ENCODE results near the gene LYZL6.
"Not testable (repeated sequence)": the region's sequence is repeated elsewhere in the genome, so short reads cannot be mapped to it uniquely, and the experiment has no call there.

Gene LYZL6

DNA sequence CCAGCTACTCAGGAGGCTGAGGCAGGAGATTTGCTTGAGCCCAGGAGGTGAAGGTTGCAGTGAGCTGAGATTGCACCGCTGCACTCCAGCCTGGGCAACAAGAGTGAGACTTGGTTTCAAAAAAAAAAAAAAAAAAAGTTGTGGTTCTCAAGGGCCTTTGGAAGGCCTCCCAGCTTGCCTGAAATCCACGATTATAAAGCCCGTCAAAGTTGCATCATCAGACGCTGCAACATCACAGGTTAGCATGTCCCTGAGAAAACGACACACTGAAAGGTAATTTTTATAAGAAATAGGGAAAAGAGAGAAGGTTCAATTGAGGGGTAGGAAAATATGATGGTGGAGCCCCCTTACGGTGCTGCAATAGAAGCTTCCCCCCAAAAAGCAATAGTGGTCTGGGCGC, 4.6 kb upstream of the LYZL6 start:
- no peaks in the 10 kb centered on the region for H3K36me3 ChIP-seq (ENCODE audit: control insufficient read depth, insufficient read depth, low read length)
- H3K27ac ChIP-seq (ENCODE audit: low read depth, low read length, severe bottlenecking), result no peak overlapping the region
- no peaks in the 10 kb centered on the region for H3K9me3 ChIP-seq (ENCODE audit: control insufficient read depth, low read length)
- no peak overlapping the region for H3K4me3 ChIP-seq (ENCODE audit: extremely low read depth, insufficient read depth, low read length, poor library complexity, severe bottlenecking)
- H3K4me1 ChIP-seq (ENCODE audit: control insufficient read depth, insufficient read depth, low read length, poor library complexity, severe bottlenecking), result peaks cover 9% of the 10 kb centered on the region
- WGBS, 2 experiments (ENCODE audit: insufficient coverage in 2 of 2), result 93 to 95% methylated on average over 6 of the region's 7 CpGs

DNA sequence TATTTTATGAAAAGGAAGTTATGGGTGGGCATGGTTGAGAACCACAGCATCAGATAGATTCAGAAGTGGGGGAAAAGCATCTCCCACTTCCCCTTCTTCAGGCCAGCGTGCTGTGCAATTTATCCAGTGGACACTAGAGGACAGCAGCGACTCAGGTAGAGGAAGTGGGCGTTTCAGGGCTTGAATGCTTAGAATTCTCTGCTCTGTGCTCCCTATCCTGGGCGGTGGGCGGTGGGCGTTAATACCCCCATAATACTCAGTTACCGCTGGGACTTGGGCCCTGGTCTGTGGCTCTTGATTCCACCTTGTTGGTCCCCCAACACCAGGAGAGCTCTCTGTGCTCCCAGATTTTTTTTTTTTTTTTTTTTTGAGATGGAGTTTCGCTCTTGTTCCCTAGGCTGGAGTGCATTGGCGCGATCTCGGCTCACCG, 3.7 kb upstream of the LYZL6 start:
- Histone ChIP-seq H3K36me3 (ENCODE audit: control insufficient read depth, insufficient read depth, low read length) (no peaks in the 10 kb centered on the region), H3K4me1 (ENCODE audit: control insufficient read depth, insufficient read depth, low read length, poor library complexity, severe bottlenecking) (peaks cover 12% of the 10 kb centered on the region), H3K4me3 (ENCODE audit: extremely low read depth, insufficient read depth, low read length, poor library complexity, severe bottlenecking) (no peak overlapping the region), H3K9me3 (ENCODE audit: control insufficient read depth, low read length) (no peaks in the 10 kb centered on the region), H3K27ac (ENCODE audit: low read depth, low read length, severe bottlenecking) (no peak overlapping the region)
- 19 to 54% methylated on average over 5 to 9 of the region's 12 CpGs for WGBS, 2 experiments (ENCODE audit: insufficient coverage in 2 of 2)

DNA sequence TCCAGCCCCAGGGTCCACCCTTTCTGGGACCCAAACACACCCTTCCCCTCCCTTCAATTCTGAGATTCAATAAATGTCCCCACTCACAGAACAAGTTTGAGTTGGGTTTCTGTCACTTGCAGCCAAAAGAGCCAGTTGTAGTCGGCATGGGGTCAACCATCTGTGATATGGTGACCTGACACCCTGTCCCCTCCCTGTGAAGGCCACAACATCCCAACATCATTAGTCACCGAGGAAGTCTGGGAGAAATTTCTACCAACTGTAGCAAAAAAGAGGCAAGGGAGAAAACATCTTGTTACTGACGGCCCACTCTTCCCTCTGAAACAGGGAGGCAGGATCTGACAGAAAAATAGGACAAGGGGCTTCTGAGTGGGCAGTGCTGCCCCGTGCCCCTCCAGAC, 638 bp upstream of the LYZL6 start:
- WGBS, 2 experiments (ENCODE audit: insufficient coverage in 2 of 2), result 77 to 96% methylated on average over 2 to 3 of the region's 4 CpGs
- Histone ChIP-seq H3K9me3 (ENCODE audit: control insufficient read depth, low read length) (no peaks in the 10 kb centered on the region), H3K4me1 (ENCODE audit: control insufficient read depth, insufficient read depth, low read length, poor library complexity, severe bottlenecking) (peaks cover 14% of the 10 kb centered on the region), H3K36me3 (ENCODE audit: control insufficient read depth, insufficient read depth, low read length) (no peaks in the 10 kb centered on the region), H3K4me3 (ENCODE audit: extremely low read depth, insufficient read depth, low read length, poor library complexity, severe bottlenecking) (no peak overlapping the region), H3K27ac (ENCODE audit: low read depth, low read length, severe bottlenecking) (no peak overlapping the region)

DNA sequence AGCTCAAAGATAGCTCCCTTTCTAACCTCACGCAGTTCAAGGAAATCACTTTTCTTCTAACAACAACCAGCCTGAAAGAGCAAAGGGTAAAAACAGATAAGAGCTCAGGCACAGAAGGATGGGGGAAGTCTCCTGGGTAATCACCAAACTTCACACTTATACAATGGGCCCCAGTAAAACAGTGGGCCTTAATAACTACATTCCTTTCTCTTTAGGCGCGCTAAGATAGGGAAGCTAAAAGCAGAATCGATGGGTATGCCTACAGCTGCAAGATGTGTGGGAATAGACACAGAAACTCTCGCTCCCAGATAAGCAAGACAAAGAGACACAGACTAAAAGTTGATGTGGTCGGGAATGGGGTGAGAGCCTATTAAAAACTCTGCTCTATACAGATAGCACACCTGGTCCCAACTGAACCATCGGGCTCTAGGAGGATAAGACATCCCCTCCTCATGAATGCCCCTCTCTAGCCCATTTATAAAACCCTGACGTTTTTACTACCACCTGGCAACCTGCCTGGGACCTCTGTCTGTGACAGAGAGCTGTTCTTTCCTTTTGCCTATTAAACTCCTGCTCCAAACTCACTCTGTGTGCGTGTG, 826 bp downstream of the LYZL6 start:
- Histone ChIP-seq H3K4me3 (ENCODE audit: extremely low read depth, insufficient read depth, low read length, poor library complexity, severe bottlenecking) (no peak overlapping the region), H3K27ac (ENCODE audit: low read depth, low read length, severe bottlenecking) (no peak overlapping the region), H3K4me1 (ENCODE audit: control insufficient read depth, insufficient read depth, low read length, poor library complexity, severe bottlenecking) (peaks cover 14% of the 10 kb centered on the region), H3K9me3 (ENCODE audit: control insufficient read depth, low read length) (no peaks in the 10 kb centered on the region), H3K36me3 (ENCODE audit: control insufficient read depth, insufficient read depth, low read length) (no peaks in the 10 kb centered on the region)
- WGBS, 2 experiments (ENCODE audit: insufficient coverage in 2 of 2), result 83 to 87% methylated on average over 5 to 8 of the region's 9 CpGs

DNA sequence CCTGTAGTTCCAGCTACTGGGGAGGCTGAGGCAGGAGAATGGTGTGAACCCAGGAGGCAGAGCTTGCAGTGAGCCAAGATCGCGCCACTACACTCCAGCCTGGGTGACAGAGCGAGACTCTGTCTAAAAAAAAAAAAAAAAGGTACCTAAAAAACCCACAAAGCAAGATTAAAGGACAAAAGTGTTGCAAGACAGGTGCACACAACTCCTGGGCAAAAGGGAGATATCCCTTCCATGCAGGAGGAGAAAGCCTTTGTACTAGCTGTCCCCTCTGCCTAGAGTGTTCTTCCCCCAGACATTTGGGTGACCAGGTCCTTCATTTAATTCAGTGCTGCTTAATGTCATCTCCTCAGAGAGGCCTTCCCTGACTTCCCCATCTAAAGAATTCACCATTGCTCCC, 5.0 kb downstream of the LYZL6 start:
- not testable (repeated sequence) for H3K9me3 ChIP-seq (ENCODE audit: control insufficient read depth, low read length); H3K36me3 ChIP-seq (ENCODE audit: control insufficient read depth, insufficient read depth, low read length); H3K4me3 ChIP-seq (ENCODE audit: extremely low read depth, insufficient read depth, low read length, poor library complexity, severe bottlenecking); H3K4me1 ChIP-seq (ENCODE audit: control insufficient read depth, insufficient read depth, low read length, poor library complexity, severe bottlenecking); H3K27ac ChIP-seq (ENCODE audit: low read depth, low read length, severe bottlenecking)
- WGBS, 2 experiments (ENCODE audit: insufficient coverage in 2 of 2), result no CpG with 5 or more reads among the region's 3 CpGs

DNA sequence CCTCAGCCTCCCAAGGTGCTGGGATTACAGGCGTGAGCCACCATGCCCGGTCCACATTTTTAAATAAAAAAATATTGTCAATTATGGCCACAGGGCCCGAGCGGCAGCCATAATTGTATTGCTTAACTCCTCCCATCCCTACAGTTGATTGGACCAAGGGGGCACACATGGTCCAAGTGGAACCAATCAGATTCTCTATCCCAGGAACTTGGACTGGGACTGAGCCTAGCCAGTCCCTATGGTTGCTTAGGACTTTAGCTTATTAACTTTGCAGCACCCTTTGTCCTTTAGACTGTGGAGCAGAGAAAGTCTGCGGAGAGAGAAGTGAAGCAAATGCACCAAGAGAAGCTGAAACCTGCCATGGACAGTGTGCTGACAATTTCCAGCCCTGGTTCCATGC, 7.5 kb downstream of the LYZL6 start:
- Histone ChIP-seq H3K4me1 (ENCODE audit: control insufficient read depth, insufficient read depth, low read length, poor library complexity, severe bottlenecking) (peaks cover 5% of the 10 kb centered on the region), H3K9me3 (ENCODE audit: control insufficient read depth, low read length) (no peaks in the 10 kb centered on the region), H3K27ac (ENCODE audit: low read depth, low read length, severe bottlenecking) (no peak overlapping the region), H3K36me3 (ENCODE audit: control insufficient read depth, insufficient read depth, low read length) (no peaks in the 10 kb centered on the region), H3K4me3 (ENCODE audit: extremely low read depth, insufficient read depth, low read length, poor library complexity, severe bottlenecking) (no peak overlapping the region)
- 96 to 100% methylated on average over 1 to 4 of the region's 5 CpGs for WGBS, 2 experiments (ENCODE audit: insufficient coverage in 2 of 2)

DNA sequence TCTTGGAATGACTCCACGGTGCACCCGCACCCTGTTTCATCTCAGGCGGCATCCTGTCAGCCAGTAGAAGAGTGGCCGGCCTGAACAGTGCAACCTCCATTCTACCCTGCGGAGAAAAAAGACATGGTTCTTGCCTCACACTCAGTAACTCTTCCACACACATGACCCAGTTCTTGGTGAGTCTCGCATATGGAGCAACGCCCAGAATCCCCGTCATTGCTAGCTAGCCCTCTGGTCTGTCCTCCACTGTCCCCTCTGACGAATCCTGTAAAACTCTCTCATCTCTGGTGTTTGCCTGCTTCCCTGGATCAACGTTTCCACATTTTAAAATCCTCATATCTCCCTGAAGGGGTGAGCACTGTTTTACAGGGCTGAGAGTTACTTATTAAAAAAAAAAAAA, 8.8 kb downstream of the LYZL6 start:
- 96% methylated on average over 7 to 9 of the region's 10 CpGs for WGBS, 2 experiments (ENCODE audit: insufficient coverage in 2 of 2)
- Histone ChIP-seq H3K4me1 (ENCODE audit: control insufficient read depth, insufficient read depth, low read length, poor library complexity, severe bottlenecking) (peaks cover 5% of the 10 kb centered on the region), H3K27ac (ENCODE audit: low read depth, low read length, severe bottlenecking) (no peak overlapping the region), H3K4me3 (ENCODE audit: extremely low read depth, insufficient read depth, low read length, poor library complexity, severe bottlenecking) (no peak overlapping the region), H3K36me3 (ENCODE audit: control insufficient read depth, insufficient read depth, low read length) (no peaks in the 10 kb centered on the region), H3K9me3 (ENCODE audit: control insufficient read depth, low read length) (no peaks in the 10 kb centered on the region)

DNA sequence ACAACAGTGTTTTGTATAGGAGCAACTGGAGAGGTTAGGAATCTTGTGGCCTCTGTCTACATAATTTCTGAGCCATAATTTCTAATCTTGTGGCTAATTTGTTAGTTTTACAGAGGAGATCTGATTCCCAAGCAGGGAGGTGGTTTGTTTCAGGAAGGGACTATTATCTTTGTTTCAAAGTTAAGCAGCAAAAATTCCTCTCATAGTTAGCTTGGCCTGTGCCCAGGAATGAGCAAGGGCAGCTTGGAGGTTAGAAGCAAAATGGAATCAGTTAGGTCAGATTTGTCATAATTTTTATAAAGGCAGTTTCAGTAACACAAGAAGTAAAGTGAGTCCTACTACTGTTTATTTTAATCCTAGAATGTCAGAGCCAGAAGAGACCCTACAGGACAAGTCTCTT, 10.9 kb downstream of the LYZL6 start:
- Histone ChIP-seq H3K4me3 (ENCODE audit: extremely low read depth, insufficient read depth, low read length, poor library complexity, severe bottlenecking) (no peak overlapping the region), H3K4me1 (ENCODE audit: control insufficient read depth, insufficient read depth, low read length, poor library complexity, severe bottlenecking) (peaks cover 5% of the 10 kb centered on the region), H3K27ac (ENCODE audit: low read depth, low read length, severe bottlenecking) (no peak overlapping the region), H3K36me3 (ENCODE audit: control insufficient read depth, insufficient read depth, low read length) (no peaks in the 10 kb centered on the region), H3K9me3 (ENCODE audit: control insufficient read depth, low read length) (no peaks in the 10 kb centered on the region)

DNA sequence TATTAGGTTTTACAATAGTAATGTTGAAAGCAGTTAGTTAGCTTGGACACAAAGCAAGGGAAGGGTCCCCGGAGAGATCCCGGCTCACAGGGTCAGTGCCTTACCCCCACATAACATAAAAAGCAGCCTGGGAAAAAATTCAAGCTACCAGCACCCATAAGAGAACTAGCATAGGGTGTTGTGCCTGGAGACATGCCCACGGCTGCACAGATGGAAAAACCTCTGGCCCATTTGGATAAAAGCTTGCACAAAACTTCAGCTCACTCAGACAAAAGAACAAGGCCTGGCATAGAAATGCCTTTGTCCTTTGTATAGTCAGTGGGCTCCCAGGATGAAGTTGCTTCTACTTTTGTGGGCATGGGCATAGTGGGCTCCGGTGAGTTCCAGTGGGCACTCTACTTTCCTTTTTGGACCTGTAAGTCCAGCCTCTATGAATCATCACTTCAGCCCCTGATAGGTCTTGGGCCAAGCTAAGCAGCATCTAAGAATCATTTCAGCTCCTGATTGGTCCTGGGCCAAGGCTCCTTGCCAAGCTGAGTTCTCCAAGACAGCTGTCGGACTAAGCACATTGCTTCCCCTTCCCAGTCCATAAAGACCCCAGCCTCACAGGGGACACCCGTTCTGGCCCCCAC, 11.6 kb downstream of the LYZL6 start:
- Histone ChIP-seq H3K36me3 (ENCODE audit: control insufficient read depth, insufficient read depth, low read length) (no peaks in the 10 kb centered on the region), H3K27ac (ENCODE audit: low read depth, low read length, severe bottlenecking) (no peak overlapping the region), H3K9me3 (ENCODE audit: control insufficient read depth, low read length) (no peaks in the 10 kb centered on the region), H3K4me3 (ENCODE audit: extremely low read depth, insufficient read depth, low read length, poor library complexity, severe bottlenecking) (no peak overlapping the region), H3K4me1 (ENCODE audit: control insufficient read depth, insufficient read depth, low read length, poor library complexity, severe bottlenecking) (peaks cover 5% of the 10 kb centered on the region)
- WGBS, 2 experiments (ENCODE audit: insufficient coverage in 2 of 2), result 88 to 93% methylated on average over 2 to 4 of the region's 6 CpGs

DNA sequence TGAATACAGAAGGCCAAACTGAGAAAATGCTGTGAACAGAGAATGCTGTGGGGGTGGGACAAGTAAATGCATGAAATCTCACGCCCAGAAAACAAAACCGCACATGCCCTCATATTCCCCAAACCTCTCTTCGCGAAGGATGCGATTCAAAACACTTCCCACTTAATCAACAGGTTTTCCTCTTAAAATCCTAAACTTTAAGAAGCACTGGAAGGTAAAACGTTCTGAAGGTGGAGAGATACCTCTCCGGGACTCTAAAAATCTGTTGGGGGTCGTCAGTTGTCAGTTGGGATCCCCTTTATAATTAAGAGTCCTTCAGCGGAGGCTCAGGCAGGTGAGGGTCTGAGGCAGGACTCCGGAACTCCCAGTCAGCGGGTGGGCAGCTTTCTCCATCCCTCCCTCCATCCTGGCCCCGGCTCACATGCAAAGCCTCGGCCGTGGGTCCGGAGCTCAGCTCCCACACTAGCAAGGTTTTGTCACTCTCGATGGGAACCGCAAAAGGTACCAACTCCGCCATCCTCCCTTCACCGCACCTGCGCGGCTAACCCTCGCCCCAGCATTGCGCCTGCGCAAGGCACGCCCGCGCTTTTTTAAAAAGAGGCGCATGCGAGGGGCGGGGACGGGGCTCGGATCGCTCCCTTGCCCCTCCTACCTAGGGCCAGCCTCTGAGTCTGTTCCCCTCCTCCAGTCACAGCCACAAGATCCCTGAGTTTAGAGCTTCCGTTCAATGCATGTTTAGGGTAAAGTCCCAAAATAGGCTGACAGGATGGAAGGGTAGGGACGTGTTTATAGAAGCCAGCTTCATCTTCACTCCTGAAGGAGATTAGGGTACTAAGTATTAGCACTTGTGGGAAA, 13.1 kb downstream of the LYZL6 start, which contains the start of gene RDM1:
TSS of gene RDM1 (minus strand) at position 563 of the 855 bp plus-strand sequence. CDS start at position 517, 46 bp downstream.
- Histone ChIP-seq H3K9me3 (ENCODE audit: control insufficient read depth, low read length) (no peaks in the 10 kb centered on the region), H3K4me1 (ENCODE audit: control insufficient read depth, insufficient read depth, low read length, poor library complexity, severe bottlenecking) (peaks cover 5% of the 10 kb centered on the region), H3K36me3 (ENCODE audit: control insufficient read depth, insufficient read depth, low read length) (no peaks in the 10 kb centered on the region), H3K27ac (ENCODE audit: low read depth, low read length, severe bottlenecking) (no peak within 1 kb of the TSS), H3K4me3 (ENCODE audit: extremely low read depth, insufficient read depth, low read length, poor library complexity, severe bottlenecking) (peak within 1 kb of the TSS; percentile 42)
- 0 to 3% methylated on average over 14 to 22 of the region's 35 CpGs for WGBS, 2 experiments (ENCODE audit: insufficient coverage in 2 of 2)

DNA sequence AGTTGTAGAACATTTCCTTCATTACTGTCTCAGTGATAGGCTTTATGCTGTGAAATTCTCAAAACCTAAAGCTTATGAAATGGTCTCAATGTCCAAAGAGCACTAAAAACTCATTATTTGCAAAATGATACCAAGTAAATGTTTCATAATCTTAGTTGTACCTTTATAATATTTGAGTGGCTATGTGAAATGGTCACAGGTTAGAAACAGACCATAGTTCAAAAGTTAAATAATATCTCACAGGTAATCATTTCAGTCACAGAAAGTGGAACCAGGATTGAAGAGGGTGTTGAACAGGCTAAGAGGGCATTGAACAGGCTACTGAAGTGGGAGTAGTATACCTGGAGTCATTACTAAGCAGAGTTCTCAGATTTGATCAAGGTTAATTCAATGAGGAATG, 15.8 kb downstream of the LYZL6 start:
- no peaks in the 10 kb centered on the region for H3K9me3 ChIP-seq (ENCODE audit: control insufficient read depth, low read length)
- no peak overlapping the region for H3K27ac ChIP-seq (ENCODE audit: low read depth, low read length, severe bottlenecking)
- no peaks in the 10 kb centered on the region for H3K36me3 ChIP-seq (ENCODE audit: control insufficient read depth, insufficient read depth, low read length)
- peaks cover 5% of the 10 kb centered on the region for H3K4me1 ChIP-seq (ENCODE audit: control insufficient read depth, insufficient read depth, low read length, poor library complexity, severe bottlenecking)
- H3K4me3 ChIP-seq (ENCODE audit: extremely low read depth, insufficient read depth, low read length, poor library complexity, severe bottlenecking), result no peak overlapping the region
